Neural cell (in vitro differentiated cells): Measurements from ENCODE around the gene KITLG.

Source experiments
- EP300 ChIP-seq: fragments of 450-650 bp; conservative IDR thresholded peaks from 2 replicates; pipeline ENCODE4 v1.6.1; 2014; ENCODE audit warnings: antibody characterized with exemption, mild to moderate bottlenecking, moderate library complexity; ENCODE audit not compliant: poor library complexity, severe bottlenecking
- EZH2 ChIP-seq: fragments of 200-600, 300-800 bp; shearing (Covaris generic), sonication (generic); IDR thresholded peaks from 2 replicates; pipeline ENCODE4 v1.6.1; 2014; ENCODE audit warnings: antibody characterized with exemption, low read length, borderline replicate concordance, mild to moderate bottlenecking; ENCODE audit not compliant: insufficient read depth, poor library complexity, severe bottlenecking
- MXI1 ChIP-seq: fragments of 450-650 bp; conservative IDR thresholded peaks from 2 replicates; pipeline ENCODE4 v1.6.1; 2014; ENCODE audit warnings: antibody characterized with exemption, mild to moderate bottlenecking; ENCODE audit not compliant: poor library complexity, severe bottlenecking
- POLR2AphosphoS5 ChIP-seq: IDR thresholded peaks from 2 replicates; pipeline ENCODE4 v1.6.1; 2012
- RAD21 ChIP-seq: fragments of 450-650 bp; conservative IDR thresholded peaks from 2 replicates; pipeline ENCODE4 v1.6.1; 2014; ENCODE audit warnings: antibody characterized with exemption, mild to moderate bottlenecking, moderate library complexity
- SMC3 ChIP-seq: fragments of 450-650 bp; conservative IDR thresholded peaks from 2 replicates; pipeline ENCODE4 v1.6.1; 2014; ENCODE audit warnings: antibody characterized with exemption, mild to moderate bottlenecking, moderate library complexity; ENCODE audit not compliant: poor library complexity
- TAF1 ChIP-seq: IDR thresholded peaks from 2 replicates; pipeline ENCODE4 v1.6.1; 2012; ENCODE audit warnings: low read depth
- TF ChIP-seq, protein P1 (sequence below): fragments of 450-650 bp; IDR thresholded peaks from 2 replicates; pipeline ENCODE4 v1.5.1; 2014; ENCODE audit warnings: antibody characterized with exemption, mild to moderate bottlenecking, moderate library complexity; ENCODE audit not compliant: poor library complexity, severe bottlenecking
- TF ChIP-seq, protein P2 (sequence below): IDR thresholded peaks from 2 replicates; pipeline ENCODE4 v1.6.1; 2012; ENCODE audit warnings: borderline replicate concordance

DNA sequence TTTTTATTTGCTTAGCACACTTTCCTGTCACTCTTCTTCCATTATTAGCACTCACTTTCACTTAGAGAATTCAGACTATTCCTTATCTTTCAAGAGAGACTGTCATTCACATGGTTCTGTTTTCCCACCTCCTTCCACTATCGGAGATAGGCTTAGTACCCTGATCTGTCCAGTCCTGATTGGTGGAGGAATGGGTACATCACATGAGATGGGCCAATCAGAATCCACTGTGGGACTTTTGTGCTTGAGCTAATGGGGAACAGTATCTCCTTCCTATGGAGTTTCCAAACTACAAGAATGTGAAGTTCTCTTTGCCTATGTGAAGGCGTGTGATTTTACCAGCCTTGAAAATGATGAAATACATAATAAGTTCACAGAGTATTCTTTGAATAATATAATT, 4.8 kb upstream of the KITLG start:
- TF ChIP-seq, protein P1, sequence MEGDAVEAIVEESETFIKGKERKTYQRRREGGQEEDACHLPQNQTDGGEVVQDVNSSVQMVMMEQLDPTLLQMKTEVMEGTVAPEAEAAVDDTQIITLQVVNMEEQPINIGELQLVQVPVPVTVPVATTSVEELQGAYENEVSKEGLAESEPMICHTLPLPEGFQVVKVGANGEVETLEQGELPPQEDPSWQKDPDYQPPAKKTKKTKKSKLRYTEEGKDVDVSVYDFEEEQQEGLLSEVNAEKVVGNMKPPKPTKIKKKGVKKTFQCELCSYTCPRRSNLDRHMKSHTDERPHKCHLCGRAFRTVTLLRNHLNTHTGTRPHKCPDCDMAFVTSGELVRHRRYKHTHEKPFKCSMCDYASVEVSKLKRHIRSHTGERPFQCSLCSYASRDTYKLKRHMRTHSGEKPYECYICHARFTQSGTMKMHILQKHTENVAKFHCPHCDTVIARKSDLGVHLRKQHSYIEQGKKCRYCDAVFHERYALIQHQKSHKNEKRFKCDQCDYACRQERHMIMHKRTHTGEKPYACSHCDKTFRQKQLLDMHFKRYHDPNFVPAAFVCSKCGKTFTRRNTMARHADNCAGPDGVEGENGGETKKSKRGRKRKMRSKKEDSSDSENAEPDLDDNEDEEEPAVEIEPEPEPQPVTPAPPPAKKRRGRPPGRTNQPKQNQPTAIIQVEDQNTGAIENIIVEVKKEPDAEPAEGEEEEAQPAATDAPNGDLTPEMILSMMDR = no peak
- no peak for TF ChIP-seq RAD21
- TF ChIP-seq EZH2 = no peak
- no peak for TF ChIP-seq SMC3
- no peak for TF ChIP-seq POLR2AphosphoS5
- no peak for TF ChIP-seq EP300
- TF ChIP-seq TAF1 = no peak
- TF ChIP-seq, protein P2, sequence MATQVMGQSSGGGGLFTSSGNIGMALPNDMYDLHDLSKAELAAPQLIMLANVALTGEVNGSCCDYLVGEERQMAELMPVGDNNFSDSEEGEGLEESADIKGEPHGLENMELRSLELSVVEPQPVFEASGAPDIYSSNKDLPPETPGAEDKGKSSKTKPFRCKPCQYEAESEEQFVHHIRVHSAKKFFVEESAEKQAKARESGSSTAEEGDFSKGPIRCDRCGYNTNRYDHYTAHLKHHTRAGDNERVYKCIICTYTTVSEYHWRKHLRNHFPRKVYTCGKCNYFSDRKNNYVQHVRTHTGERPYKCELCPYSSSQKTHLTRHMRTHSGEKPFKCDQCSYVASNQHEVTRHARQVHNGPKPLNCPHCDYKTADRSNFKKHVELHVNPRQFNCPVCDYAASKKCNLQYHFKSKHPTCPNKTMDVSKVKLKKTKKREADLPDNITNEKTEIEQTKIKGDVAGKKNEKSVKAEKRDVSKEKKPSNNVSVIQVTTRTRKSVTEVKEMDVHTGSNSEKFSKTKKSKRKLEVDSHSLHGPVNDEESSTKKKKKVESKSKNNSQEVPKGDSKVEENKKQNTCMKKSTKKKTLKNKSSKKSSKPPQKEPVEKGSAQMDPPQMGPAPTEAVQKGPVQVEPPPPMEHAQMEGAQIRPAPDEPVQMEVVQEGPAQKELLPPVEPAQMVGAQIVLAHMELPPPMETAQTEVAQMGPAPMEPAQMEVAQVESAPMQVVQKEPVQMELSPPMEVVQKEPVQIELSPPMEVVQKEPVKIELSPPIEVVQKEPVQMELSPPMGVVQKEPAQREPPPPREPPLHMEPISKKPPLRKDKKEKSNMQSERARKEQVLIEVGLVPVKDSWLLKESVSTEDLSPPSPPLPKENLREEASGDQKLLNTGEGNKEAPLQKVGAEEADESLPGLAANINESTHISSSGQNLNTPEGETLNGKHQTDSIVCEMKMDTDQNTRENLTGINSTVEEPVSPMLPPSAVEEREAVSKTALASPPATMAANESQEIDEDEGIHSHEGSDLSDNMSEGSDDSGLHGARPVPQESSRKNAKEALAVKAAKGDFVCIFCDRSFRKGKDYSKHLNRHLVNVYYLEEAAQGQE = no peak
- TF ChIP-seq MXI1 = no peak
